Epithelial cell of proximal tubule (primary cell): ENCODE results near the gene ZDHHC24. TPM values are rescaled to one million over a fixed set of nuclear protein-coding genes. Genes with fewer than 3 reads are reported as not detected.

Source experiments
- DNase-seq: peaks from one replicate; pipeline ENCODE4 v3.0.0-alpha.2; 2011; ENCODE audit warnings: low read depth
- H3K4me3 ChIP-seq: 2 replicates; pipeline ENCODE4 v1.5.1; 2011; ENCODE audit warnings: low read depth, mild to moderate bottlenecking, low read length
- total RNA-seq: library from RNA; depleted of rRNA; stranded (reverse); fragments of >200 nt; gene quantifications from 2 replicates; pipeline ENCODE4 v1.2.3, GENCODE V29; 2015
- TF ChIP-seq, protein P1 (sequence below): conservative IDR thresholded peaks from 2 replicates; pipeline ENCODE4 v1.5.1; 2012; ENCODE audit warnings: low read depth, mild to moderate bottlenecking, low read length

ZDHHC24 gene
- total RNA-seq, 1 donor from 2014 or later = 17.8 TPM

GRCh38 chr11:66477263-66478201 is 68.3 kb downstream of the ZDHHC24 start:
- no peak overlapping the region for H3K4me3 ChIP-seq
- TF ChIP-seq, protein P1, sequence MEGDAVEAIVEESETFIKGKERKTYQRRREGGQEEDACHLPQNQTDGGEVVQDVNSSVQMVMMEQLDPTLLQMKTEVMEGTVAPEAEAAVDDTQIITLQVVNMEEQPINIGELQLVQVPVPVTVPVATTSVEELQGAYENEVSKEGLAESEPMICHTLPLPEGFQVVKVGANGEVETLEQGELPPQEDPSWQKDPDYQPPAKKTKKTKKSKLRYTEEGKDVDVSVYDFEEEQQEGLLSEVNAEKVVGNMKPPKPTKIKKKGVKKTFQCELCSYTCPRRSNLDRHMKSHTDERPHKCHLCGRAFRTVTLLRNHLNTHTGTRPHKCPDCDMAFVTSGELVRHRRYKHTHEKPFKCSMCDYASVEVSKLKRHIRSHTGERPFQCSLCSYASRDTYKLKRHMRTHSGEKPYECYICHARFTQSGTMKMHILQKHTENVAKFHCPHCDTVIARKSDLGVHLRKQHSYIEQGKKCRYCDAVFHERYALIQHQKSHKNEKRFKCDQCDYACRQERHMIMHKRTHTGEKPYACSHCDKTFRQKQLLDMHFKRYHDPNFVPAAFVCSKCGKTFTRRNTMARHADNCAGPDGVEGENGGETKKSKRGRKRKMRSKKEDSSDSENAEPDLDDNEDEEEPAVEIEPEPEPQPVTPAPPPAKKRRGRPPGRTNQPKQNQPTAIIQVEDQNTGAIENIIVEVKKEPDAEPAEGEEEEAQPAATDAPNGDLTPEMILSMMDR = no peak
- no peak for DNase-seq

DNA sequence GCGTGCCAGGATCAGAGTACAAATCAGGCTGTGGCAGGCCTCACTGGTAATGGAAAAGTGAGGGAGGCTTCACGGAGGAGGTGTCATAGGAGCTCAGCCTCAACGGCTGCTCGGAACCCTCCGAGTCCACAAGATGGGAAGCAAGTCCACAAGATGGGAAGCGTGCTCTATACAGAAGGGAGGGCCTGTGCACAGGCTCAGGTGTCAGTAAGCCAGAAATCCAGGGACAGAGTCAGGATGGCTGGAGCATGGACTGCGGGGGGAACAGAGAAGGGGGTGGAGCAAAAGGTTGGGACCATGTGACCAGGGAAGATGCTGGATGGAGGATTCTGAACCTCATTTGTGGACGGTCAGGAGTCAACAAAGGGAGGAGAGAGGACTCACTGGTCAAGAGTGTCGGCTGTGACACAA is 69.0 kb downstream of the ZDHHC24 start:
- DNase-seq = no peak
- TF ChIP-seq, protein P1 = no peak

GRCh38 chr11:66476173-66476840 is 69.5 kb downstream of the ZDHHC24 start:
- no peak overlapping the region for H3K4me3 ChIP-seq
- DNase-seq = no peak
- TF ChIP-seq, protein P1 = no peak

More for the DNA sequence above, 69.0 kb downstream of the ZDHHC24 start:
- no peak overlapping the region for H3K4me3 ChIP-seq

GRCh38 chr11:66475349-66476172 is 70.3 kb downstream of the ZDHHC24 start:
- TF ChIP-seq, protein P1 = no peak
- H3K4me3 ChIP-seq = no peak overlapping the region
- DNase-seq = no peak

DNA sequence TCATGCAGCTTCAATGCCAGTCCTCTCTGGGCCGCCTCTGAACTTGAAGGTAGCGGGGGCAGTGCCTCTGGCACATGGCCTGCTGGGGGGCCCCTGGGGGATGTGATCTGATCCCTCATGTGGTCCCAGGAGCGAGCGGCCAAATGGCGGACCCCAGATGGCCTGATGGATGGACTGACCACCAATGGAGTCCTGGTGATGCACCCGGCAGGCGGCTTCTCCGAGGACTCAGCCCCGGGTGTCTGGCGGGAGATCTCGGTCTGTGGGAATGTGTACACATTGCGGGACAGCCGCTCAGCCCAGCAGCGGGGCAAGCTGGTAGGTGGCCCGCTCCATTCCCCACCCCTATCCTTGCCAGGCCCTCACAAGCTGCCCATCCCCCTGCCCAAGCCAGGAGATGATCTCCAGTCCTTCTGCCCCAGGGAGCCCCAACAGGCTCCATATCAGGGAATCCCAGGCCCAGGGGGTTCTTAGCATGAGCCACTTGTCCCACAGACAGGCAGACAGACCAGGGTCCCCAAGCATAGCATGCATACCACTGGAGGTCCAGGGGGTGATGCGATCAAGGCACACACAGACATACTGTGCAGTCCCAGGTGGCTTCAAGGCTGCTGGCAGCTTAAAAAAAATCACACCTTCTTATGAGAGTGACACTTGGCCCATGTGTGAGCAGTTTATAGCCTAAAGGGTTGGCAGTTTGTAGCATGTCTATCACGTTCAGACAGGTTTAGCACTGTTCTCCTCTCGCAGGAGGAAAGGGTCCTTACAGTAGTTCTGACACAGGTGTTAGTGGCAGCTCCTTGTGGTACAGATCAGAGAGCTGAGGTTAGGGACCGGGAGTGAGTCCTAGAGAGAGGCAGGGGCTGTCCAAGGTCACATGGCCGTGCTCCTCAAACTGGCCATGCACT is 72.0 kb downstream of the ZDHHC24 start:
- H3K4me3 ChIP-seq = no peak overlapping the region
- TF ChIP-seq, protein P1 = no peak
- DNase-seq = no peak

GRCh38 chr11:66473167-66473566 is 72.7 kb downstream of the ZDHHC24 start:
- H3K4me3 ChIP-seq = no peak overlapping the region
- DNase-seq = no peak
- TF ChIP-seq, protein P1 = no peak
